HepG2 (cell line): ENCODE measurements around the gene POC1A. TPM values are rescaled to one million over a fixed set of nuclear protein-coding genes. Genes with fewer than 3 reads are reported as not detected.

Experiments
- BORCS8-MEF2B ChIP-seq: sonication (generic); formaldehyde crosslinking; IDR thresholded peaks from 2 replicates; pipeline ENCODE4 v1.8.0; 2022; ENCODE audit warnings: mild to moderate bottlenecking, missing genetic modification reagents
- CC2D1A ChIP-seq: sonication (generic); formaldehyde crosslinking; IDR thresholded peaks from 2 replicates; pipeline ENCODE4 v1.8.1; 2023; ENCODE audit warnings: mild to moderate bottlenecking, missing genetic modification reagents
- FOXJ3 ChIP-seq: sonication (generic); formaldehyde crosslinking; IDR thresholded peaks from 2 replicates; pipeline ENCODE4 v1.4.0; 2020; ENCODE audit warnings: missing genetic modification reagents, mild to moderate bottlenecking, borderline replicate concordance
- MTA1 ChIP-seq: sonication (generic); formaldehyde crosslinking; IDR thresholded peaks from 2 replicates; pipeline ENCODE4 v1.4.0; 2020; ENCODE audit warnings: missing genetic modification reagents, mild to moderate bottlenecking, borderline replicate concordance
- NCOR1 ChIP-seq: fragments of 200-600 bp; sonication (generic); IDR thresholded peaks from 2 replicates; pipeline ENCODE4 v1.7.0; 2017; ENCODE audit warnings: antibody characterized with exemption, low read length, borderline replicate concordance
- NFE2L2 ChIP-seq: fragments of 150-350 bp; IDR thresholded peaks from 2 replicates; pipeline ENCODE4 v1.6.1; 2014; ENCODE audit warnings: low read length
- NR2C2 ChIP-seq: sonication (generic); formaldehyde crosslinking; IDR thresholded peaks from 2 replicates; pipeline ENCODE4 v1.4.0; 2020; ENCODE audit warnings: missing genetic modification reagents, mild to moderate bottlenecking, moderate library complexity, borderline replicate concordance
- RCOR2 ChIP-seq: IDR thresholded peaks from 2 replicates; pipeline ENCODE4 v1.6.1; 2016; ENCODE audit warnings: missing biosample characterization, missing genetic modification reagents
- SMARCE1 ChIP-seq: fragments of 450-650 bp; IDR thresholded peaks from 2 replicates; pipeline ENCODE4 v1.6.1; 2017; ENCODE audit warnings: borderline replicate concordance
- ZBTB7B ChIP-seq: sonication (generic); formaldehyde crosslinking; IDR thresholded peaks from 2 replicates; pipeline ENCODE4 v1.4.0; 2020; ENCODE audit warnings: missing genetic modification reagents
- ZNF567 ChIP-seq: sonication (generic); formaldehyde crosslinking; IDR thresholded peaks from 2 replicates; pipeline ENCODE4 v1.8.1; 2023; ENCODE audit warnings: mild to moderate bottlenecking, missing genetic modification reagents, borderline replicate concordance
- ZSCAN30 ChIP-seq: sonication (generic); formaldehyde crosslinking; IDR thresholded peaks from 2 replicates; pipeline ENCODE4 v1.5.0; 2020; ENCODE audit warnings: mild to moderate bottlenecking, missing genetic modification reagents
- polyA plus RNA-seq, 8 experiments: library from polyadenylated mRNA; depleted of rRNA in 3 of 8; stranded (reverse) in 7 of 8; unstranded in 1 of 8; fragments of >200 nt; fragmentation: Illumina TruSeq in 4 of 8; extraction: Trizol in 4 of 8; gene quantifications; 2 replicates each; pipeline versions ENCODE4 v1.2.1 to v1.2.3, GENCODE V29; 2011 to 2016; ENCODE audit warnings: low read depth in 4 of 8, missing spikeins in 1 of 8, mixed read lengths in 1 of 8; ENCODE audit not compliant: insufficient read depth in 1 of 8
- total RNA-seq, 5 experiments: library from RNA; depleted of rRNA; stranded (reverse); fragments of >200 nt; fragmentation: Illumina TruSeq; extraction: Trizol; gene quantifications; 2 replicates each; pipeline ENCODE4 v1.2.3, GENCODE V29; 2016; ENCODE audit warnings: low read depth in 1 of 5
- TF ChIP-seq, protein P1 (sequence below): sonication (generic); formaldehyde crosslinking; IDR thresholded peaks from 2 replicates; pipeline ENCODE4 v1.5.1; 2020; ENCODE audit warnings: mild to moderate bottlenecking, missing genetic modification reagents, moderate library complexity
- TF ChIP-seq, protein P2 (sequence below): sonication (generic); formaldehyde crosslinking; IDR thresholded peaks from 2 replicates; pipeline ENCODE4 v1.4.0; 2020; ENCODE audit warnings: missing genetic modification reagents, borderline replicate concordance
- TF ChIP-seq, protein P3 (sequence below): sonication (generic); formaldehyde crosslinking; IDR thresholded peaks from 2 replicates; pipeline ENCODE4 v1.5.1; 2020; ENCODE audit warnings: missing genetic modification reagents, mild to moderate bottlenecking, borderline replicate concordance
- TF ChIP-seq, protein P4 (sequence below): sonication (generic); formaldehyde crosslinking; IDR thresholded peaks from 2 replicates; pipeline ENCODE4 v1.4.0; 2020; ENCODE audit warnings: mild to moderate bottlenecking, missing genetic modification reagents
- TF ChIP-seq, protein P5 (sequence below): IDR thresholded peaks from 2 replicates; pipeline ENCODE4 v1.6.1; 2016; ENCODE audit warnings: mild to moderate bottlenecking, missing biosample characterization, missing genetic modification reagents

POC1A gene
- total and polyA plus RNA-seq, 2 of the 13 experiments (the other 11 are each of a cell fraction or from before 2014, with no cell fraction given) = 14.6 to 20.0 TPM

DNA sequence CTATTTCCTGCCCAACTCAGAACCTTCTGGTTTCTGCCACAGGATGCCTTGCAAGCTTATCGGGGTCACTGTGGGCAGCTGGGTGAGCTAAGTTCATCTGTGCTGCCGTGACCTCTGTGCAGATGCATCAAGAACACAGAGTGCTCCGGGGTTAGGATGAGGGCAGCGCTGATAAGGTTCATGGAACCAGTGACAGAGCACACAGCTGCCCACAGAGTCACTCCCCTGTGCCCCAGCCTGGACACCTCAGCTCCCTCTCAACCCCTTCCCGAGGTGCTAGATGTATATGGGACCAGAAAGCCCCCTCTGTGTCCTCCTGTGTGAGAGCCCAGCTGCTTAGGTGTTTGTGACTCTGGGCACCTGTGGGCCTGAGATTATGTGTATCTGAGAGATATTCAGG is 28.0 kb upstream of the POC1A start (continued):
- TF ChIP-seq, protein P1, sequence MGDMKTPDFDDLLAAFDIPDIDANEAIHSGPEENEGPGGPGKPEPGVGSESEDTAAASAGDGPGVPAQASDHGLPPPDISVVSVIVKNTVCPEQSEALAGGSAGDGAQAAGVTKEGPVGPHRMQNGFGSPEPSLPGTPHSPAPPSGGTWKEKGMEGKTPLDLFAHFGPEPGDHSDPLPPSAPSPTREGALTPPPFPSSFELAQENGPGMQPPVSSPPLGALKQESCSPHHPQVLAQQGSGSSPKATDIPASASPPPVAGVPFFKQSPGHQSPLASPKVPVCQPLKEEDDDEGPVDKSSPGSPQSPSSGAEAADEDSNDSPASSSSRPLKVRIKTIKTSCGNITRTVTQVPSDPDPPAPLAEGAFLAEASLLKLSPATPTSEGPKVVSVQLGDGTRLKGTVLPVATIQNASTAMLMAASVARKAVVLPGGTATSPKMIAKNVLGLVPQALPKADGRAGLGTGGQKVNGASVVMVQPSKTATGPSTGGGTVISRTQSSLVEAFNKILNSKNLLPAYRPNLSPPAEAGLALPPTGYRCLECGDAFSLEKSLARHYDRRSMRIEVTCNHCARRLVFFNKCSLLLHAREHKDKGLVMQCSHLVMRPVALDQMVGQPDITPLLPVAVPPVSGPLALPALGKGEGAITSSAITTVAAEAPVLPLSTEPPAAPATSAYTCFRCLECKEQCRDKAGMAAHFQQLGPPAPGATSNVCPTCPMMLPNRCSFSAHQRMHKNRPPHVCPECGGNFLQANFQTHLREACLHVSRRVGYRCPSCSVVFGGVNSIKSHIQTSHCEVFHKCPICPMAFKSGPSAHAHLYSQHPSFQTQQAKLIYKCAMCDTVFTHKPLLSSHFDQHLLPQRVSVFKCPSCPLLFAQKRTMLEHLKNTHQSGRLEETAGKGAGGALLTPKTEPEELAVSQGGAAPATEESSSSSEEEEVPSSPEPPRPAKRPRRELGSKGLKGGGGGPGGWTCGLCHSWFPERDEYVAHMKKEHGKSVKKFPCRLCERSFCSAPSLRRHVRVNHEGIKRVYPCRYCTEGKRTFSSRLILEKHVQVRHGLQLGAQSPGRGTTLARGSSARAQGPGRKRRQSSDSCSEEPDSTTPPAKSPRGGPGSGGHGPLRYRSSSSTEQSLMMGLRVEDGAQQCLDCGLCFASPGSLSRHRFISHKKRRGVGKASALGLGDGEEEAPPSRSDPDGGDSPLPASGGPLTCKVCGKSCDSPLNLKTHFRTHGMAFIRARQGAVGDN (CRISPR knock-in tag) = peak; percentile 52
- TF ChIP-seq NCOR1 (no peak), BORCS8-MEF2B (no peak), ZSCAN30 (CRISPR knock-in tag) (no peak), RCOR2 (CRISPR knock-in tag) (no peak), MTA1 (CRISPR knock-in tag) (peak; percentile 72; the same call in 1 of the 2 replicates), FOXJ3 (no peak), CC2D1A (CRISPR knock-in tag) (no peak), NR2C2 (CRISPR knock-in tag) (peak; percentile 72; the same call in 1 of the 2 replicates), SMARCE1 (no peak), ZNF567 (CRISPR knock-in tag) (no peak), NFE2L2 (no peak), ZBTB7B (CRISPR knock-in tag) (no peak)
- TF ChIP-seq, protein P2, sequence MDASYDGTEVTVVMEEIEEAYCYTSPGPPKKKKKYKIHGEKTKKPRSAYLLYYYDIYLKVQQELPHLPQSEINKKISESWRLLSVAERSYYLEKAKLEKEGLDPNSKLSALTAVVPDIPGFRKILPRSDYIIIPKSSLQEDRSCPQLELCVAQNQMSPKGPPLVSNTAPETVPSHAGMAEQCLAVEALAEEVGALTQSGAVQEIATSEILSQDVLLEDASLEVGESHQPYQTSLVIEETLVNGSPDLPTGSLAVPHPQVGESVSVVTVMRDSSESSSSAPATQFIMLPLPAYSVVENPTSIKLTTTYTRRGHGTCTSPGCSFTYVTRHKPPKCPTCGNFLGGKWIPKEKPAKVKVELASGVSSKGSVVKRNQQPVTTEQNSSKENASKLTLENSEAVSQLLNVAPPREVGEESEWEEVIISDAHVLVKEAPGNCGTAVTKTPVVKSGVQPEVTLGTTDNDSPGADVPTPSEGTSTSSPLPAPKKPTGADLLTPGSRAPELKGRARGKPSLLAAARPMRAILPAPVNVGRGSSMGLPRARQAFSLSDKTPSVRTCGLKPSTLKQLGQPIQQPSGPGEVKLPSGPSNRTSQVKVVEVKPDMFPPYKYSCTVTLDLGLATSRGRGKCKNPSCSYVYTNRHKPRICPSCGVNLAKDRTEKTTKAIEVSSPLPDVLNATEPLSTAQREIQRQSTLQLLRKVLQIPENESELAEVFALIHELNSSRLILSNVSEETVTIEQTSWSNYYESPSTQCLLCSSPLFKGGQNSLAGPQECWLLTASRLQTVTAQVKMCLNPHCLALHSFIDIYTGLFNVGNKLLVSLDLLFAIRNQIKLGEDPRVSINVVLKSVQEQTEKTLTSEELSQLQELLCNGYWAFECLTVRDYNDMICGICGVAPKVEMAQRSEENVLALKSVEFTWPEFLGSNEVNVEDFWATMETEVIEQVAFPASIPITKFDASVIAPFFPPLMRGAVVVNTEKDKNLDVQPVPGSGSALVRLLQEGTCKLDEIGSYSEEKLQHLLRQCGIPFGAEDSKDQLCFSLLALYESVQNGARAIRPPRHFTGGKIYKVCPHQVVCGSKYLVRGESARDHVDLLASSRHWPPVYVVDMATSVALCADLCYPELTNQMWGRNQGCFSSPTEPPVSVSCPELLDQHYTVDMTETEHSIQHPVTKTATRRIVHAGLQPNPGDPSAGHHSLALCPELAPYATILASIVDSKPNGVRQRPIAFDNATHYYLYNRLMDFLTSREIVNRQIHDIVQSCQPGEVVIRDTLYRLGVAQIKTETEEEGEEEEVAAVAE (CRISPR knock-in tag) = no peak
- TF ChIP-seq, protein P3, sequence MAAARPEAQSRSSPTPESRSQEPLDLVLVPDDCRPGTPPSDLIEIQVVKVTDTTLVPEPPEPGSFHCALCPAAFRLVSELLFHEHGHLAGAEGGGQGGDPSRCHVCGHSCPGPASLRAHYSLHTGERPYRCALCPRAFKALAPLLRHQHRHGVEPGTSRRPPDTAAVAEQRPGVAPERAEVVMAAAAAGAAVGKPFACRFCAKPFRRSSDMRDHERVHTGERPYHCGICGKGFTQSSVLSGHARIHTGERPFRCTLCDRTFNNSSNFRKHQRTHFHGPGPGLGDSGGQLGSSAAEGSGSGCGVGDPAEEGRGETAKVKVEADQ (CRISPR knock-in tag) = no peak
- TF ChIP-seq, protein P4, sequence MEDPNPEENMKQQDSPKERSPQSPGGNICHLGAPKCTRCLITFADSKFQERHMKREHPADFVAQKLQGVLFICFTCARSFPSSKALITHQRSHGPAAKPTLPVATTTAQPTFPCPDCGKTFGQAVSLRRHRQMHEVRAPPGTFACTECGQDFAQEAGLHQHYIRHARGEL = no peak
- TF ChIP-seq, protein P5, sequence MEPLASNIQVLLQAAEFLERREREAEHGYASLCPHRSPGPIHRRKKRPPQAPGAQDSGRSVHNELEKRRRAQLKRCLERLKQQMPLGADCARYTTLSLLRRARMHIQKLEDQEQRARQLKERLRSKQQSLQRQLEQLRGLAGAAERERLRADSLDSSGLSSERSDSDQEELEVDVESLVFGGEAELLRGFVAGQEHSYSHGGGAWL (CRISPR knock-in tag) = no peak
